ENCODE data around the gene C1orf53.
"Not testable (repeated sequence)": the region's sequence is repeated elsewhere in the genome, so short reads cannot be mapped to it uniquely, and the experiment has no call there.

The C1orf53 gene

DNA sequence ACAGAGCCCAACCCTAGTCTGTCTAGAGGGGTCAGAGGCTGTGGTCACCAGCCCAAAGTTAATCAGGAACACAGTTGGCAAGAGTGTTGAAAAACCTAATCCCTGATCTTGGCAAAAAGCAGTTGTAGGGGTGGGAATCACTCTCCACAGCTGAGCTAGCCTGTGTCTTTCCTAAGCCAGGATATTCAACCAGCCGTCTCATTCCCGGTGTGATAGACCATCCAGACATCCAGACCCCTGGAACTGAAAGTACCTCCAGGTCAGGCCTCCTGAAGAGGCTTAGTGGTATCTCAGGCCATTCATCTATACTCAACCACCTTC lies 19.6 kb downstream of the C1orf53 start:
- DNase-seq, result no peak

GRCh38 chr1:197923038-197923437 lies 20.6 kb downstream of the C1orf53 start:
- no peak for DNase-seq

GRCh38 chr1:197924516-197925123 lies 22.2 kb downstream of the C1orf53 start:
- DNase-seq, result no peak

DNA sequence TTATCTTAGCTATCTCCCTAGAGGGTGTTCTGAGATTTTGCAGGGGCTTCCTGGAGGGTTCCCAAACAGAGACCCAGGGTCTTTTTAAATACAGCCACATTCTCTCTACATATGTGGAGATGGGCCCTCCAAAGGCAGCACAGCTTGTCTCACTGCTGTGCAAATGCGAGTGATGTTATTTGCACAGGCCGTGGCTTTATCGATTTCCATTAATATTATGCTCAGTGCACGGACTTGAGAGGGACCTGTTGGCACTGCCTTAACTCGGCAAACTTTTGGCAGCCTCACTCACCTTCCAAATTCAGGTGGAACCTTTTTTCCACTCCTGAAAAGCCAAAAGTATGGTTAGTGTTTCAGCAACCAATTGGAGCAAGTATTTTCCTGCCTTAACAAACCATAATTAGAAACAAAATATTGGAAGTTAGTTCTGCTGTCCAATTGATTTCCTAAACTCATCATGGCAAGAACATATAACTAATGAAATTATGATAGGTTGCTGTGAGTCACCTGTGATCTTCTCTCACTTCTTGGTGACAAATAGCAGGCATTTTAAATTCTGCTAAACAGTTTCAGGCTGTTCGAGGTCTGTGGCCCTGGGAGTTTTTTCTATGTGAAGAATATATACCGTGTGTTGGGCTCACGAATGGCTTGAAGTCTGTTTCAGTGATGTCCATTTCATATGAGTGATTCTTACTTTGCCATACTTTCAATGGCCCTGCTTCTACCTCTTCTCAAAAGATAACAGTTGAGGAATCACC lies 25.7 kb downstream of the C1orf53 start:
- DNase-seq, result no peak

DNA sequence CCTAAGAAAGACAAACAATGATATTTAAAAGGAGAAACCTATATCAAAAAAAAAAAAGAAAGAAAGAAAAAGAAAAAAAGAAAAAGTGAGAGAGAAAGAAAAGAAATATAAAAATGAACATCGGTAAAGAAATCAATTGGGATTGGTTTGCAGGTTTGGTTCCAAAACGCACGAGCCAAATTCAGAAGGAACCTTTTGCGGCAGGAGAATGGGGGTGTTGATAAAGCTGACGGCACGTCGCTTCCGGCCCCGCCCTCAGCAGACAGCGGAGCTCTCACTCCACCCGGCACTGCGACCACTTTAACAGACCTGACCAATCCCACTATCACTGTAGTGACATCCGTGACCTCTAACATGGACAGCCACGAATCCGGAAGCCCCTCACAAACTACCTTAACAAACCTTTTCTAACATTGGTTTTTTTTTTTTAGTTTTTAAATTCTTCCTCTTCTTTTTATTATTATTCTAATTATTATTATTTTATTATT lies 26.5 kb downstream of the C1orf53 start:
- DNase-seq, result no peak

DNA sequence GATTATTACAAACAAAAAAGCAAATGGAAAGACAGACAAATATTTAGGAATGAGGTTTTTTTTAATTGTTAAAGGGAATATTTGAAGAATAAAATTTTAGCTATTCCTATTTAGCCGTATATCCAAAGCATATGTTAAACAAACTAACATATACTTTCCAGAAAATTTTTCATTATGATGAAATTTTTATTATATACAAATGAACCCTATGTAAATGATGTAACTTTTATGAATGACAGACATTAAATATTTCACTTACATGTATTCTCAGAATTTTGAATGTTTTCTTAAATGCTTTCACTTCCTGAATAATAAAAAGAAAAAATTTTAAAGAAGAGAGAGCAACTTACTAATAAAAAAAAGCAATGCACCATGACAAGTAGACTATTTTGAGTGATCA lies 30.6 kb downstream of the C1orf53 start:
- DNase-seq, result no peak

GRCh38 chr1:197933647-197934046 lies 31.2 kb downstream of the C1orf53 start:
- DNase-seq, result no peak

GRCh38 chr1:197937381-197937780 lies 35.0 kb downstream of the C1orf53 start:
- DNase-seq, result no peak

GRCh38 chr1:197937892-197938291 lies 35.5 kb downstream of the C1orf53 start:
- DNase-seq, result no peak

DNA sequence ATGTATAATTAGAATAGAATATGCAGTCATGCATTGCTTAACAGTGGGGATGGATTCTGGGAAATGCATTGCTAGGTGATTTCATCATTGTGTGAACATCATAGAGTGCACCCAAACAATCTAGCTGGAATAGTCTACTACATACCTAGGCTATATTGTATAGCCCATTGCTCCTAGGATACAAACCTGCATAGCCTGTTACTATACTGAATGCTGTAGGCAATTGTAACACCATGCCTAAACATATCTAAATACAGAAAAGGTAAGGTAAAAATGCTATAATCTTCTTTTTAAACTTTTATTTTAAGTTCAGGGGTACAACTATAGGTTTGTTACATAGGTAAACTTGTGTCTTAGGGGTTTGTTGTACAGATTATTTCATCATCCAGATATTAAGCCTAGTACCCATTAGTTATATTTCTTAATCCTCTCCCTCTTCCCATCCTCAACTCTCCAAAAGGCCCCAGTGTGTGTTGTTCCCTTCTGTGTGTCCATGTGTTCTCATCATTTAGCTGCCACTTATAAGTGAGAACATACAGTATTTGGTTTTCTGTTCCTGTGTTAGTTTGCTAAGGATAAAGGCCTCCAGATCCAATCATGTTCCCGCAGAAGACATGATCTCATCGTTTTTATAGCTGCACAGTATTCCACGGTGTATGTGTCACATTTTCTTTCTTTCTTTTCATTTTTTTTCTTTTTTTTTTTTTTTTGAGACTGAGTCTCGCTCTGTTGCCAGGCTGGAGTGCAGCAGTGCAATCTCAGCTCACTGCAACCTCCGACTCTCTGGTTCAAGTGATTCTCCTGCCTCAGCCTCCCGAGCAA lies 36.9 kb downstream of the C1orf53 start:
- DNase-seq, result not testable (repeated sequence)

DNA sequence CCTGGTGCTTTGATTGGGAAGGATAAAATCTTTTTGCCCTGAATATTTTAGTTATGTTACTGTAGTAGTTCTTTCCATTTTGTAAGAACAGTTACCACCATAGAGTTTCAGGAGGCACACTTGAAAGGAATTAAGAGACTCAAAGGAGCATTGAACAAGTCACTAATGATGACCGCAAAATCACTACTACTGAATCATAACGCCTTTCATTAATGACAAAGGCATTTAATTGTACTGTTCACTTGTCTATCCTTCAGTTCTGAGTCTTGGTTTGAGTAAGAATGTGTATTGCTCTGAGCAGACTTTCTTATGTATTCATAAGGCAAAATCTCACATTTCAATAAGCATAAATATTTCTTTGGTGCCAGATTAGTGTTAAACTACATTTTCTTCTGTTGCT lies 39.6 kb downstream of the C1orf53 start:
- no peak for DNase-seq

DNA sequence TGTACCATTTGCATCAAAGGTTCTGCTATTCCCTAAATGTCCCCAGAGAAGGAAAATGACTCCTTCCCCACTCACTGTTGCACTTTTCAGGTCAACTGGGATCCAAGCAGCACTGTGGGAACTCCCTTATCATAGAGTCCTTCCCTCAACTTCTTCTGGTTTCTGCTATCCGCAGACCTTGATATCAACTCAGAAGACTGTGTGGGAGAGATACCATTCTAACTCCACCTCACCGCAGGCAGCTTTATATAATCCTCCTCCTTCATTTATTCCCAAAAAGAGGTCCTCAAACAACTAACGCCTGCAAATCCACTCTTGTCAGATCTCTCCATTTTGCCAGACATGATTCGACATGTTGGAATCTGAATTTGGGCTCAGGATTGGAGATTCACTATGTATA lies 42.1 kb downstream of the C1orf53 start:
- no peak for DNase-seq

DNA sequence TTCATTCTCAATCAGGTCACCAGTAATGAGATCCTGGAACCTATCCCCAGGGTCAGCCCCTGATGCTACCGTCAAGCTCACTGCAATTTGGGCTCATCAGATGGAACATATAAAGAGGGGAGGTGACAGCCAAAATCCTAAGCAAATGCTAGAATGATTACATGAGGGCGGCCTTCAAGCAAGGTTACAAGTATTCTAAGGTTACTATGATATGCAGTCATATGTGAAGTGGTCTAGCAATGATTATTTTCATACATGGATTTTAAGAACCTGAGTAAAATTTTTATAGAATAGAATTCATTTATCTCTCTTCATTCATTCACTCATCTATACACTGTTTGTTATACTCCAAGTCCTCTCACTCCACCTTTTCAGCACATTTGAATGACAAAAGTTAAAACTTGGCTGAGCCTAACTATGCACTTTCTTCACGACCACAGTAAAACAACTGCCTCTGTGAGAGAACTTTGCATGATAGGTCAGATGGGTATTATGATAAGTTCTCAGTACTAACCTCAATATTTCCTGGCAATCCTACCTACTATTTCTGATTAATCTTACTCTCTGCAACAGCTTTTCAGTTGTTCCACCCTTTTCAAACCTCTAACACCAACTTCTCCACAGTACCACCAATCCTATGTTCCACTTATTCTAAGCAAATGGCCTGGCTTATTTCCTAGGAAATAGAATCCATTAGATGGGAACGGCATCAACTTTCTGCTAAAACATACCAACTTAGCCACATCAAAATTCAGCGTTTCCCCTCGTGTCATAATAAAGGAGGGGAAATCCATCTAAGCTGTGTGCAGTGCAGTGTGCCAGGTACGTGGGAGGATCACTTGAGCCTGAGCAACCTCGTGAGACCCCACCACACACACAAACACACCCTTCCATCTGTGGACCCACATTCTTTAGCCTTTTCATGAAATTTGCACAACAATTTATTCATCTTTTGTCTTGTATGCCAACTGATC lies 46.8 kb downstream of the C1orf53 start:
- no peak for DNase-seq

- DNase-seq, result no peak
Observed at GRCh38 chr1:197951089-197951488, 48.7 kb downstream of the C1orf53 start.

- DNase-seq, result no peak
Observed at GRCh38 chr1:197951617-197952175, 49.3 kb downstream of the C1orf53 start.

GRCh38 chr1:197953472-197953871 lies 51.0 kb downstream of the C1orf53 start:
- not testable (repeated sequence) for DNase-seq

GRCh38 chr1:197954718-197955418 lies 52.4 kb downstream of the C1orf53 start:
- no peak for DNase-seq

GRCh38 chr1:197955486-197956394 lies 53.3 kb downstream of the C1orf53 start:
- DNase-seq, result no peak

Measured in activated CD4-positive, CD25-positive, alpha-beta regulatory T cell (primary cell).